CD4-positive, CD25-positive, alpha-beta regulatory T cell (primary cell): Measurements from ENCODE around the gene H6PD. TPM values are rescaled to one million over a fixed set of nuclear protein-coding genes. Genes with fewer than 3 reads are reported as not detected.

Experiments
- ATAC-seq, 2 donors: fragments of 150-1000 bp; cut with Tn5 transposase; one replicate each; pipeline ENCODE4 v1.10.0; 2021; ENCODE audit warnings: low read depth in 2 of 2, moderate number of reproducible peaks in 2 of 2, moderate library complexity in 1 of 2
- DNase-seq, 3 donors: peaks; one replicate each; pipeline versions ENCODE4 v3.0.0 to v3.0.0-alpha.2; 2012 to 2022; ENCODE audit warnings: mixed read lengths in 1 of 3
- H3K27ac ChIP-seq: one replicate; pipeline ENCODE4 v1.7.0; 2013; ENCODE audit warnings: mild to moderate bottlenecking, low read length; ENCODE audit not compliant: insufficient read depth, poor library complexity, severe bottlenecking
- H3K27me3 ChIP-seq: one replicate; pipeline ENCODE4 v1.7.0; 2013; ENCODE audit warnings: low read length; ENCODE audit not compliant: control insufficient read depth, insufficient read depth
- H3K36me3 ChIP-seq: one replicate; pipeline ENCODE4 v1.7.0; 2013; ENCODE audit warnings: mild to moderate bottlenecking, low read length, moderate library complexity; ENCODE audit not compliant: control insufficient read depth, insufficient read depth
- H3K4me1 ChIP-seq: 2 replicates; pipeline ENCODE4 v1.7.0; 2013; ENCODE audit warnings: mild to moderate bottlenecking, low read length; ENCODE audit not compliant: insufficient read depth, control insufficient read depth, poor library complexity, severe bottlenecking
- H3K4me3 ChIP-seq: one replicate; pipeline ENCODE4 v1.7.0; 2013; ENCODE audit warnings: low read depth, mild to moderate bottlenecking, low read length, moderate library complexity
- H3K9me3 ChIP-seq, 2 experiments: 1 replicate in 1 of 2; 2 replicates in 1 of 2; pipeline ENCODE4 v1.7.0; 2013; ENCODE audit warnings: low read length in 2 of 2, mild to moderate bottlenecking in 1 of 2, moderate library complexity in 1 of 2; ENCODE audit not compliant: control insufficient read depth in 2 of 2
- H3K27ac Mint-ChIP-seq, 3 donors: one replicate each; pipeline ENCODE4 v1.8.0; 2020 to 2022; ENCODE audit warnings: mild to moderate bottlenecking in 3 of 3, mixed read lengths in 3 of 3, moderate library complexity in 2 of 3
- H3K27me3 Mint-ChIP-seq: one replicate; pipeline ENCODE4 v1.8.0; 2022; ENCODE audit warnings: mild to moderate bottlenecking, mixed read lengths
- H3K36me3 Mint-ChIP-seq: one replicate; pipeline ENCODE4 v1.8.0; 2020; ENCODE audit warnings: mixed read lengths
- H3K4me1 Mint-ChIP-seq, 4 donors: one replicate each; pipeline ENCODE4 v1.8.0; 2020 to 2022; ENCODE audit warnings: mixed read lengths in 4 of 4, mild to moderate bottlenecking in 1 of 4
- H3K4me3 Mint-ChIP-seq, 4 donors: one replicate each; pipeline ENCODE4 v1.8.0; 2020 to 2022; ENCODE audit warnings: mild to moderate bottlenecking in 4 of 4, mixed read lengths in 4 of 4, moderate library complexity in 3 of 4
- H3K9me3 Mint-ChIP-seq, 7 donors: one replicate each; pipeline ENCODE4 v1.8.0; 2020 to 2022; ENCODE audit warnings: mixed read lengths in 7 of 7, mild to moderate bottlenecking in 3 of 7, moderate library complexity in 2 of 7
- polyA plus RNA-seq, 4 donors: library from polyadenylated mRNA; unstranded; fragments of 300-500 nt; fragmentation: Illumina TruSeq; gene quantifications; one replicate each; pipeline ENCODE4 v1.2.3, GENCODE V29; 2021
- total RNA-seq: library from RNA; stranded (reverse); gene quantifications from one replicate; pipeline ENCODE4 v1.2.3, GENCODE V29; 2022

H6PD gene
- total and polyA plus RNA-seq, 5 donors from 2014 or later, result 7.8 to 19.4 (median 8.9) TPM

GRCh38 chr1:9238134-9238533, 3.6 kb downstream of the H6PD start:
- no peaks in the 10 kb centered on the region for H3K27me3 ChIP-seq
- ATAC-seq, result no peak
- H3K27me3 Mint-ChIP-seq, result no peaks in the 10 kb centered on the region
- H3K36me3 Mint-ChIP-seq, result peaks cover 6% of the 10 kb centered on the region
- peaks cover 36% of the 10 kb centered on the region for H3K4me1 ChIP-seq
- H3K27ac Mint-ChIP-seq, result peak overlapping the region in 1 of 3 donors; percentile 7
- no peak for DNase-seq
- H3K4me3 Mint-ChIP-seq, result peak overlapping the region in 3 of 4 donors; percentile 15 to 74 (median 61)
- no peaks in the 10 kb centered on the region for H3K9me3 ChIP-seq
- H3K27ac ChIP-seq, result no peak overlapping the region
- peaks cover 28 to 61% (median 34%) of the 10 kb centered on the region in 4 donors for H3K4me1 Mint-ChIP-seq
- H3K36me3 ChIP-seq, result no peaks in the 10 kb centered on the region
- no peaks in the 10 kb centered on the region for H3K9me3 Mint-ChIP-seq
- no peak overlapping the region for H3K4me3 ChIP-seq

- no peaks in the 10 kb centered on the region for H3K9me3 Mint-ChIP-seq
- H3K36me3 Mint-ChIP-seq, result peaks cover 6% of the 10 kb centered on the region
- DNase-seq (no peak), ATAC-seq (no peak)
- H3K4me1 Mint-ChIP-seq, result peaks cover 28 to 63% (median 34%) of the 10 kb centered on the region in 4 donors
- H3K4me1 ChIP-seq, result peaks cover 36% of the 10 kb centered on the region
- H3K4me3 ChIP-seq, result no peak overlapping the region
- no peak overlapping the region for H3K27ac ChIP-seq
- peak overlapping the region in 1 of 3 donors; percentile 7 for H3K27ac Mint-ChIP-seq
- H3K27me3 Mint-ChIP-seq, result no peaks in the 10 kb centered on the region
- peak overlapping the region in 2 of 4 donors; percentile 61 to 74 for H3K4me3 Mint-ChIP-seq
- H3K9me3 ChIP-seq, result no peaks in the 10 kb centered on the region
- no peaks in the 10 kb centered on the region for H3K36me3 ChIP-seq
- H3K27me3 ChIP-seq, result no peaks in the 10 kb centered on the region
Measured at GRCh38 chr1:9238550-9238949, 4.0 kb downstream of the H6PD start.

DNA sequence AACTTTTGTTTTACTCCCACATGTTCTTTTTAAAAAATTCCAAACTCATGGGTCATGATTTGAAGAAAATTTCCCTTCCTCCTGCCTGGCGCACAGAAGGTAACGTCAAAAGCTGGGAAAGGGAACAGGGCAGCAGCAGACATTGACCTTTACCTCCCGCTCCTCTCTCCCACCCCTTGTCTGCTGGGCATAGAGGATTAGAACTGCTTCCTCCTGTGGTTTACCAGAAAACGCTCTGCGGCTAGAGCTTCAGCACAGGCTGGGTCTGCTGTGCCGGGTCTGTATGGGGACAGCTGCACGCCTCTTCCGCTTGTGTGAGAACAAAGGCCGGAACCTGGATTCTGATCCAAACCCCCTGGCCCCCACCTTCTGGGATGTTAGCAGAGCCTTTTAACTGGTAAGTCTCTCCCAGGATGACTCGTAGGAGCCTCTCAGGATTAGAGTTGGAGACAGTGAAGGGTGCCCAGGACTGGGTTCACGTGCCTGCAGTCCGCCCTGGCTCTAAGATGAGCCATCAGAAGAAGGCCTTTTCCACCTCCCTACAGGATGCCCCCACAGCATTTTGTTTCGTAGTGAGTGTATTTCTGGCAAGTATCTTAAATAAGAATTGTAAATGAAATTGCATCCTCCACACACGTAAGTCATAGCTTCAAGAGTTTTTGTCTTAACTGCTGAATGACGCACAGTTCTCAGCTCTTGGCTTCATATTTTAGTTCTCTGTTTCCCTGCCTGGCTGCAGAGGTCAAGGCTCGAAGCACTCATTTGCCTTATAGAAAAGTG, 5.2 kb downstream of the H6PD start:
- Histone ChIP-seq H3K4me1 (peaks cover 32% of the 10 kb centered on the region), H3K27ac (no peak overlapping the region), H3K27me3 (no peaks in the 10 kb centered on the region), H3K9me3 (no peaks in the 10 kb centered on the region), H3K36me3 (peaks cover 2% of the 10 kb centered on the region), H3K4me3 (peak overlapping the region; percentile 67)
- Mint-ChIP-seq H3K36me3 (peaks cover 6% of the 10 kb centered on the region), H3K4me3 (peak overlapping the region in 3 of 4 donors; percentile 66 to 79 (median 73)), H3K4me1 (peaks cover 23 to 68% (median 35%) of the 10 kb centered on the region in 4 donors), H3K27ac (peak overlapping the region; percentile 26 to 84 (median 63)), H3K9me3 (no peaks in the 10 kb centered on the region), H3K27me3 (no peaks in the 10 kb centered on the region)
- ATAC-seq, result peak; percentile 45 to 58
- peak; percentile 3 to 82 (median 24) for DNase-seq

DNA sequence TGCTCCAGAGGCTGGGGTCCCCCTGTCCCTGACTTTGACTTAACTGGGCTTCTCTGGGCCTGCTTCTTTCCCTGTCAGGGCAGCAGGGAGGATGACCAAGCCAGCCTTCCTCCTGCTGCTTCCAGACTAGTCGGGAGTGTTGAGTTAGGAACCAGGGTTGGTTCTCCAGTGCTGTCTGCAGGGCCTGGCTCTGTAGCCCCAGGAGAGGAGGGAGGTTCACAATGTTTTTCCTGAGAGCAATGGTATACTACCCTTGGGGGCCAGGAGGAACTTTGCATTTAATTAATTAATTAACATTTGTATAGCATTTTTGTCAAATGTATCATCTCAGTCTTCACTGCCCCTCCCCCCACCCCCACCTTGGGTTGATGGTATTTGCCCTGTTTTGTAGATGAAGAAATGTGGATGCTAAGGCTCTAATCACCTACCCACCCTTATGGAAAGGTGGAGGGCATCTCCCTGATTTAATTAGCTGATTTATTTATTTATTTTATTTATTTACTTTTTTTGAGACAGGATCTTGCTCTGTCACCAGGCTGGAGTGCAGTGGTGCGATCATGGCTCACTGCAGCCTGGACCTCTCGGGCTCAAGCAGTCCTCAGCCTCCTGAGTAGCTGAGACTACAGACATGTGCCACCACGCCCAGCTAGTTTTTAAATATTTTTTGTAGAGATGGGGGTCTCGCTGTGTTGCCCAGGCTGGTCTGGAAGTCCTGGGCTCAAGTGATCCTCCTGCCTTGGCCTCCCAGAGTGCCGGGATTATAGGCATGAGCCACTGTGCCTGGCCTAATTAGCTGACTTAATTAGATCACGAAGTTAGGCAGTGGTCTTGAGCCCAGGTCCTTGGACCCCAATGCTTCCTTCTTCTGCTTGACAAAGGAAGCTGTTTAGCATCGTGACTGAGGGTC, 6.6 kb downstream of the H6PD start:
- H3K9me3 ChIP-seq, result no peaks in the 10 kb centered on the region
- Mint-ChIP-seq H3K9me3 (no peaks in the 10 kb centered on the region), H3K4me3 (no peak overlapping the region), H3K27ac (no peak overlapping the region), H3K27me3 (no peaks in the 10 kb centered on the region), H3K36me3 (peaks cover 6% of the 10 kb centered on the region), H3K4me1 (peaks cover 23 to 61% (median 34%) of the 10 kb centered on the region in 4 donors)
- no peak overlapping the region for H3K4me3 ChIP-seq
- DNase-seq, result no peak
- peaks cover 9% of the 10 kb centered on the region for H3K36me3 ChIP-seq
- H3K4me1 ChIP-seq, result peaks cover 21% of the 10 kb centered on the region
- H3K27me3 ChIP-seq, result no peaks in the 10 kb centered on the region
- no peak for ATAC-seq
- H3K27ac ChIP-seq, result no peak overlapping the region

DNA sequence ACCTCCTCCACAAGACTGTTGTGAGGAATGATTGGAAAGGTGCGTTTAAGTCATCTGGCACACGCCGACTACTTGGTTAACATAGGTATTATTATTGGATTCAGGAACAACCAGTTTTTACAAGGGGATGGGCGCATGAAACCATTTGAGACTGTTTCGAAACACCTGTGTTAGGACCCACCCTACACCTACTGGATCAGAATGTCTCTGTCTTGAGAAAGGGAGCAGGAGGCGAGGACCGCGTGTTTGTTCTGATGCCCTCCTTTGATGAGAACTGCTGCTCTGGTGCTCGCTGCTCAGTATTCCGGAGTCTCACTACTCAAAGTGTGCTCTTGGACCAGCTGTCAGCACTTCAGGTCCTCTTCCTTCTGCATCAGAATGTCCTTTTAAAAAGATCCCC, 7.3 kb downstream of the H6PD start:
- H3K27ac ChIP-seq, result no peak overlapping the region
- H3K4me1 ChIP-seq, result peaks cover 15% of the 10 kb centered on the region
- ATAC-seq, result no peak
- H3K4me3 ChIP-seq, result no peak overlapping the region
- H3K27me3 Mint-ChIP-seq, result no peaks in the 10 kb centered on the region
- peak overlapping the region in 1 of 4 donors; percentile 54 for H3K4me3 Mint-ChIP-seq
- H3K9me3 Mint-ChIP-seq, result no peaks in the 10 kb centered on the region
- peaks cover 9% of the 10 kb centered on the region for H3K36me3 ChIP-seq
- H3K4me1 Mint-ChIP-seq, result peaks cover 23 to 59% (median 32%) of the 10 kb centered on the region in 4 donors
- no peaks in the 10 kb centered on the region for H3K27me3 ChIP-seq
- no peak overlapping the region for H3K27ac Mint-ChIP-seq
- peaks cover 6% of the 10 kb centered on the region for H3K36me3 Mint-ChIP-seq
- no peaks in the 10 kb centered on the region for H3K9me3 ChIP-seq
- no peak for DNase-seq

DNA sequence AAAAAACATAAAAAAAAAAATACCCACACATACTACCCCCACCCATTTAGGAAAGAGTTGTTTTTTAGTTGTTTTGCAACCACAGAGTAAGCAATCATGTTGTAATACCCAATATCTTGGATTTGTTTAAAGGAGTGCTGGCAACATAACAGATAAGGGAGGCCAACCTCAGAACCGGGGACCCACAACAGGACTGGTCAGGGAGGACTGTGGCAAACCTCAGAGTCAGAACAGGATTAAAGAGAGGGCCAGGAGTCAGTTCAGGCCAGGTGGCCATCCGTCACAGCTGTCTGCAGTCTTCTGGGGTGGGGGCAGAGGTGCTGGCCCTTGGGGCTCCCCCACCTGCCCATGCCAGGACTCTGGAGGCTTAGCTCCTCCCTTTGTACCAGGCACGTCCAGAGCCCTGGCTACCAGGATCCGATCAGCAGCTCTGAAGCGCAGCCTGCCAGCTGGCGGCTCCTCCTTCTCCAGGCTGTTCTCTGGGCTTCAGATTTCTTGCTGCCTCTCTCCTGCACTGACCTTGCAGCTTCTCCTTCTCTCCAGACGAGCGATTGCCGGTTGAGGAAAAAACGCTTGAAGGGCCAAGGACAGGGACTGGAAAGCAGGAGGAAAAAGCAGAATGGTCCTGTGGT, 7.9 kb downstream of the H6PD start:
- Histone ChIP-seq H3K9me3 (no peaks in the 10 kb centered on the region), H3K4me1 (peaks cover 15% of the 10 kb centered on the region), H3K27me3 (no peaks in the 10 kb centered on the region), H3K36me3 (peaks cover 13% of the 10 kb centered on the region), H3K4me3 (no peak overlapping the region), H3K27ac (no peak overlapping the region)
- Mint-ChIP-seq H3K36me3 (peaks cover 4% of the 10 kb centered on the region), H3K4me1 (peaks cover 21 to 56% (median 31%) of the 10 kb centered on the region in 4 donors), H3K27ac (peak overlapping the region in 1 of 3 donors; percentile 77), H3K27me3 (no peaks in the 10 kb centered on the region), H3K4me3 (peak overlapping the region in 1 of 4 donors; percentile 54), H3K9me3 (no peaks in the 10 kb centered on the region)
- DNase-seq (no peak), ATAC-seq (no peak)

DNA sequence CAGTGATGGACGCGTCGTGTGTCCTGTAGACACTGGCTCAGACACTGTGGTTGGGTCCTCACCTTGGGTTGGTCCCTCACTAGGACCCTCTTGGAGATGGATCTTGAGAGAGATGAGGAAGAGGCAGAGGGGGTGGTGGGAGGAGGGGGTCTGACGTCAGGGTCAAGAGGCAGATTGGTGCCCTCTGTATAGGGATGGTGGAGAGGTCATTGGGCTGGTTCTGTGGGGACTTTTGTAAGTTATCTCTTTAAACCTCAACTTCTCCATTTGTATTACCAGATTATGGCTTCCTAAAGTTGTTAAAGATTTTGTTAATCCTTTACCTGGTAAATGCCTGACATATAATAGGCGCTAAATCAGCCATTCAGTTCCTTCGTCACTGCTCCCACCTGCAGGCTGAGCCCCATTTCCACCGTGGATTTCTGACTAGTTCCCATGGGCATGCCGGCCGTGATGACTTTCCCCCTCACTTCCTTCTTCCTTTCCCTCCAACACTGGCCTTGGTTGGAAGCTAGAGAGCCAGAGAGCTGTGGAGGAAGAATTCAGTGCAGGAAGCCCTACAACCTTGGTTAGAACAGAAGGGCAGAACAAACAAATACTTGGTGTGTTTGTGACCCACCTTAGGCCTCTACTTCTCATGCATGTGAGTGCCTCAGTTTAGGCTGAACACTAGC, 8.6 kb downstream of the H6PD start:
- Histone ChIP-seq H3K36me3 (peaks cover 13% of the 10 kb centered on the region), H3K4me3 (no peak overlapping the region), H3K9me3 (no peaks in the 10 kb centered on the region), H3K27ac (no peak overlapping the region), H3K4me1 (peaks cover 15% of the 10 kb centered on the region), H3K27me3 (no peaks in the 10 kb centered on the region)
- H3K27me3 Mint-ChIP-seq, result no peaks in the 10 kb centered on the region
- no peaks in the 10 kb centered on the region for H3K36me3 Mint-ChIP-seq
- peak overlapping the region in 1 of 4 donors; percentile 54 for H3K4me3 Mint-ChIP-seq
- ATAC-seq (no peak), DNase-seq (no peak)
- H3K4me1 Mint-ChIP-seq, result peaks cover 18 to 49% (median 24%) of the 10 kb centered on the region in 4 donors
- no peak overlapping the region for H3K27ac Mint-ChIP-seq
- H3K9me3 Mint-ChIP-seq, result no peaks in the 10 kb centered on the region
